ENCODE measurements around the gene OR2AJ1.

GRCh38 chr1:247923941-247924340, 748 bp upstream of the OR2AJ1 start:
- TF ChIP-seq CTCF (IDR thresholded peaks at IDR 0.05) (no peak), POLR2A (IDR thresholded peaks at IDR 0.05) (no peak)

All from esophagus squamous epithelium (tissue), 4 donors.